Measurements from ENCODE around the gene ARID5B. TPM values are rescaled to one million over a fixed set of nuclear protein-coding genes. Genes with fewer than 3 reads are reported as not detected.

The ARID5B gene
- polyA plus RNA-seq, 1 of the 3 experiments (the other 2 are of a cell fraction) = 10.9 TPM

DNA sequence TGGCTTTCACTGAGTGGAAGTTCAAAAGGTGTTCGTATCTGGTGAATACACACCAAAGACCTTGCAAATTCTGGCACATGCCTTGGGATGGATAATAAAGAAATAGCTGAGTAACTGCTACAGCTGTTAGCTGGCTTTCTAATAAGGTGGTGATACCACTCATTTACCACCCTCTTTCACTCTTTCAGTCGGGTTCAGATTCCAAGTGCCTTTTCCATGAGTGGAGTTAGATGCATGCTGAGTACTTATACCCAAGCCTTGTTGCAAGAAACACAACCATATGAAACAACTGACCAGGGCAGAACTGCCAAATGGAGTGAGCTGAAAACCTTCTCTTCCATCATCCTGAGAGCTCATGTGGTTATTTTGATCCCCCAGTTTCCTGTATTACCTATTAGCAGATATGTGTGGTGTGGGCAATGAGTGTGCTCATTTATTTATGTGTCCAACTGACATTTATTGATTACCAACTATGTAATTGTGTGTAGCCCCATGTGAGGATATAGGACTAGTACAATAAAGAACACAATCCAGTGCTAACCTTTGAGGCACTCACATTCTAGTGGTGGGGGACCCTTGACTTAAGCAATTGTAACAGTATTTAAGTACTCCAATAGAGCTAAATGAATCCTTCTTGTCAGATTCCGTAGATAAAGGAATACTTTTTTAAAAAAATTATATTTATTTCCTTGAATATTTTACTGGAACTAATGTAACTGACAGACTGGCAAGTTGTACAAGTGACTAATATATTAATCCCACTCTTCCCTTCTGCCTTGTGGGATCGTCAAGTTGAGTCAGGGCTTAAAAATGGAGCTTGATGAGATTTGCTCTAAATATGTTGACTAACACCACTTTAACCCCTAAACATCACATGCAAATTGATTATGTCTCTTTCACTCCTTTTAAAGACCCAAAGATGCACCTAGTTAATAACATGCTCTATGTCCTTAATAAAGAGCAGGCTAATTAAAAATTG lies 124.7 kb downstream of the ARID5B start (continued):
- no peak for TF ChIP-seq MAX (IDR thresholded peaks at IDR 0.05; ENCODE audit: low read depth)
- no peak for TF ChIP-seq SIN3A (IDR thresholded peaks at IDR 0.05; ENCODE audit: borderline replicate concordance, low read depth, low read length)
- no peak for TF ChIP-seq GABPA (IDR thresholded peaks at IDR 0.05; ENCODE audit: low read depth)
- TF ChIP-seq TCF12 (IDR thresholded peaks at IDR 0.05) = peak; percentile 54
- no peak for TF ChIP-seq FOXM1 (IDR thresholded peaks at IDR 0.05; ENCODE audit: low read depth)
- TF ChIP-seq RXRA (IDR thresholded peaks at IDR 0.05; ENCODE audit: borderline replicate concordance, low read depth) = peak; percentile 19; the same call in 1 of the 2 replicates
- TF ChIP-seq RAD21 (IDR thresholded peaks at IDR 0.05; ENCODE audit: low read length) = no peak
- TF ChIP-seq CHD2 (IDR thresholded peaks at IDR 0.05; ENCODE audit: low read length, partially characterized antibody) = no peak
- peak; percentile 76 for TF ChIP-seq JUND (IDR thresholded peaks at IDR 0.05)
- TF ChIP-seq TEAD4 (IDR thresholded peaks at IDR 0.05; ENCODE audit: borderline replicate concordance, insufficient read depth) = no peak
- no peak for TF ChIP-seq GATA2 (CRISPR knock-in tag; IDR thresholded peaks at IDR 0.05)
- no peak for TF ChIP-seq SMC3 (IDR thresholded peaks at IDR 0.05; ENCODE audit: low read depth, low read length)
- TF ChIP-seq IRF3 (IDR thresholded peaks at IDR 0.05; ENCODE audit: low read depth, low read length) = no peak
- TF ChIP-seq MXI1 (IDR thresholded peaks at IDR 0.05; ENCODE audit: low read depth, low read length) = no peak
- TF ChIP-seq EP300 (IDR thresholded peaks at IDR 0.05; ENCODE audit: borderline replicate concordance in 1 of 2, low read depth in 1 of 2, low read length in 1 of 2) = peak in 1 of 2 experiments; percentile 75; a peak in 2 of 4 replicates
- TF ChIP-seq FOSL2 (IDR thresholded peaks at IDR 0.05; ENCODE audit: borderline replicate concordance, low read depth) = peak; percentile 84
- no peak for TF ChIP-seq CTCF (IDR thresholded peaks at IDR 0.05)
